SK-N-SH (cell line): ENCODE data around the gene ADAD2. TPM values are rescaled to one million over a fixed set of nuclear protein-coding genes. Genes with fewer than 3 reads are reported as not detected.

Source experiments
- CTCF ChIA-PET: fragments of 300-600, 350-600 bp; formaldehyde crosslinking; extraction: SDS; loops from one replicate; lab custom pipeline; 2021; lab: Yijun Ruan, JAX
- POLR2A ChIA-PET: fragments of 350-600 bp; sonication (Branson Sonifier 250); formaldehyde crosslinking; extraction: SDS; loops from one replicate; lab custom pipeline; 2020; ENCODE audit warnings: antibody characterized with exemption, inconsistent platforms; lab: Yijun Ruan, JAX
- DNase-seq: peaks from one replicate; pipeline ENCODE4 v3.0.0; 2012
- H2AFZ ChIP-seq: fragments of 200-600 bp; sonication (generic); 2 replicates; pipeline ENCODE4 v1.8.1; 2016; ENCODE audit warnings: antibody characterized with exemption, mild to moderate bottlenecking, low read depth
- H3F3A ChIP-seq: fragments of 200-600 bp; sonication (generic); replicated peaks from 2 replicates; pipeline ENCODE3; 2016; ENCODE audit warnings: antibody characterized with exemption, mild to moderate bottlenecking; ENCODE audit not compliant: insufficient read depth
- H3K27ac ChIP-seq, 2 experiments: fragments of 200-500 bp in 1 of 2; fragments of 200-600 bp in 1 of 2; sonication (Bioruptor generic) in 1 of 2; sonication (generic), shearing (Covaris generic) in 1 of 2; 2 replicates each; pipeline versions ENCODE4 v1.5.1 to v1.6.1; 2014 to 2016; ENCODE audit warnings: low read depth in 2 of 2, inconsistent platforms in 1 of 2, low read length in 1 of 2, mild to moderate bottlenecking in 1 of 2, mixed read lengths in 1 of 2
- H3K27me3 ChIP-seq: fragments of 200-600 bp; sonication (generic), shearing (Covaris generic); 2 replicates; pipeline ENCODE4 v1.6.1; 2016; ENCODE audit warnings: mixed run types; ENCODE audit not compliant: insufficient read depth
- H3K36me3 ChIP-seq, 2 experiments: fragments of 200-500 bp in 1 of 2; fragments of 200-600 bp in 1 of 2; sonication (Bioruptor generic) in 1 of 2; sonication (generic) in 1 of 2; replicated peaks in 1 of 2; 2 replicates each; pipeline versions ENCODE3 to v1.5.1; 2014 to 2016; ENCODE audit warnings: low read length in 1 of 2, mild to moderate bottlenecking in 1 of 2; ENCODE audit not compliant: insufficient read depth in 2 of 2, control insufficient read depth in 1 of 2
- H3K4me1 ChIP-seq, 2 experiments: fragments of 200-500 bp in 1 of 2; fragments of 200-600 bp in 1 of 2; sonication (Bioruptor generic) in 1 of 2; sonication (generic), shearing (Covaris generic) in 1 of 2; 2 replicates each; pipeline versions ENCODE4 v1.5.1 to v1.6.1; 2014 to 2016; ENCODE audit warnings: low read depth in 1 of 2, low read length in 1 of 2, mixed run types in 1 of 2; ENCODE audit not compliant: insufficient read depth in 2 of 2, control insufficient read depth in 1 of 2
- H3K4me2 ChIP-seq: fragments of 200-600 bp; sonication (generic), shearing (Covaris generic); 2 replicates; pipeline ENCODE4 v1.6.1; 2017; ENCODE audit warnings: mixed run types
- H3K4me3 ChIP-seq, 2 experiments: fragments of 200-500 bp in 1 of 2; fragments of 200-600 bp in 1 of 2; sonication (Bioruptor generic) in 1 of 2; sonication (generic), shearing (Covaris generic) in 1 of 2; 2 replicates each; pipeline versions ENCODE4 v1.5.1 to v1.8.1; 2014 to 2016; ENCODE audit warnings: low read depth in 2 of 2, inconsistent platforms in 1 of 2, low read length in 1 of 2, mild to moderate bottlenecking in 1 of 2, mixed read lengths in 1 of 2, moderate library complexity in 1 of 2
- H3K79me2 ChIP-seq: fragments of 200-600 bp; sonication (generic); 2 replicates; pipeline ENCODE4 v1.8.1; 2017; ENCODE audit warnings: mild to moderate bottlenecking; ENCODE audit not compliant: insufficient read depth
- H3K9ac ChIP-seq: fragments of 200-600 bp; sonication (generic); 2 replicates; pipeline ENCODE4 v1.6.1; 2017; ENCODE audit warnings: mixed run types
- H3K9me2 ChIP-seq: fragments of 200-600 bp; sonication (generic); 2 replicates; pipeline ENCODE4 v1.6.1; 2017; ENCODE audit warnings: mixed run types
- H3K9me3 ChIP-seq: fragments of 200-600 bp; sonication (generic); 2 replicates; pipeline ENCODE4 v1.6.1; 2017; ENCODE audit warnings: mixed run types, mild to moderate bottlenecking, moderate library complexity
- H4K20me1 ChIP-seq: fragments of 200-600 bp; sonication (generic); 2 replicates; pipeline ENCODE4 v1.6.1; 2017; ENCODE audit warnings: mild to moderate bottlenecking, mixed run types; ENCODE audit not compliant: insufficient read depth
- EP300 ChIP-seq, 2 experiments: IDR thresholded peaks; 2 replicates each; pipeline versions ENCODE4 v1.4.0 to v1.6.1; 2012; ENCODE audit warnings: borderline replicate concordance in 1 of 2, low read depth in 1 of 2, low read length in 1 of 2
- FOSL2 ChIP-seq: IDR thresholded peaks from 2 replicates; pipeline ENCODE4 v1.4.0; 2012; ENCODE audit warnings: low read depth, mild to moderate bottlenecking, moderate library complexity, borderline replicate concordance
- GATA2 ChIP-seq: sonication (generic); formaldehyde crosslinking; IDR thresholded peaks from 2 replicates; pipeline ENCODE4 v1.5.0; 2020; ENCODE audit warnings: mild to moderate bottlenecking, missing genetic modification reagents
- JUND ChIP-seq: IDR thresholded peaks from 2 replicates; pipeline ENCODE4 v1.4.0; 2012
- MEF2A ChIP-seq: IDR thresholded peaks from 2 replicates; pipeline ENCODE4 v1.4.0; 2012; ENCODE audit warnings: low read depth, borderline replicate concordance
- NFIC ChIP-seq: IDR thresholded peaks from 2 replicates; pipeline ENCODE4 v1.4.0; 2012; ENCODE audit warnings: borderline replicate concordance
- NRF1 ChIP-seq: IDR thresholded peaks from 2 replicates; pipeline ENCODE4 v1.6.1; 2012; ENCODE audit warnings: low read depth, mild to moderate bottlenecking, low read length
- POLR2AphosphoS5 ChIP-seq: IDR thresholded peaks from 2 replicates; pipeline ENCODE4 v1.6.1; 2012; ENCODE audit warnings: low read depth, low read length
- RCOR1 ChIP-seq: fragments of 150-350 bp; IDR thresholded peaks from 2 replicates; pipeline ENCODE4 v1.6.1; 2017; ENCODE audit warnings: antibody characterized with exemption, low read length
- RFX5 ChIP-seq: IDR thresholded peaks from 2 replicates; pipeline ENCODE4 v1.6.1; 2012; ENCODE audit warnings: mild to moderate bottlenecking, improper control_type of control experiment, low read length
- RXRA ChIP-seq: IDR thresholded peaks from 2 replicates; pipeline ENCODE4 v1.4.0; 2012; ENCODE audit warnings: low read depth, mild to moderate bottlenecking, borderline replicate concordance
- SIN3A ChIP-seq: IDR thresholded peaks from 2 replicates; pipeline ENCODE4 v1.6.1; 2012; ENCODE audit warnings: low read depth, mild to moderate bottlenecking, low read length, moderate library complexity, borderline replicate concordance
- TAF1 ChIP-seq: IDR thresholded peaks from 2 replicates; pipeline ENCODE4 v1.6.1; 2012; ENCODE audit warnings: low read depth, mild to moderate bottlenecking, low read length, moderate library complexity, borderline replicate concordance
- TCF12 ChIP-seq: IDR thresholded peaks from 2 replicates; pipeline ENCODE4 v1.4.0; 2012
- WGBS: methylation state at CpG from one replicate; pipeline ENCODE4 v1.1.6; 2017; ENCODE audit warnings: low lambda C conversion rate; 5-methylcytosine and 5-hydroxymethylcytosine counted together
- polyA plus RNA-seq, 3 experiments: library from polyadenylated mRNA; depleted of rRNA; stranded (reverse); fragments of >200 nt; gene quantifications; 2 replicates each; pipeline ENCODE4 v1.2.3, GENCODE V29; 2012
- TF ChIP-seq, protein P1 (sequence below): IDR thresholded peaks from 2 replicates; pipeline ENCODE4 v1.4.0; 2012; ENCODE audit warnings: low read depth, borderline replicate concordance
- TF ChIP-seq, protein P2 (sequence below): fragments of 200-600 bp; sonication (generic); IDR thresholded peaks from 2 replicates; pipeline ENCODE4 v1.6.1; 2017; ENCODE audit warnings: antibody characterized with exemption, mild to moderate bottlenecking, moderate library complexity
- TF ChIP-seq, protein P3 (sequence below): IDR thresholded peaks from 2 replicates; pipeline ENCODE4; 2012

ADAD2 gene
- polyA plus RNA-seq, 1 of the 3 experiments (the other 2 are of a cell fraction): not detected

GRCh38 chr16:84227548-84227947, 36.6 kb downstream of the ADAD2 start:
- H3K27me3 ChIP-seq: no peaks in the 10 kb centered on the region
- no peak for DNase-seq
- POLR2A ChIA-PET: no interaction called here
- peak overlapping the region; percentile 59; the same call in 1 of the 2 replicates for H2AFZ ChIP-seq
- H3K4me3 ChIP-seq: no peak overlapping the region
- H3F3A ChIP-seq: peaks cover 3% of the 10 kb centered on the region
- no peaks in the 10 kb centered on the region for H3K9me3 ChIP-seq
- H4K20me1 ChIP-seq: no peaks in the 10 kb centered on the region
- CTCF ChIA-PET: no interaction called here
- no peaks in the 10 kb centered on the region for H3K79me2 ChIP-seq
- WGBS: 86% methylated on average over 6 of the region's 6 CpGs
- peak overlapping the region; percentile 74 for H3K4me2 ChIP-seq
- peak overlapping the region in 1 of 2 experiments; percentile 76; a peak in 2 of 4 replicates for H3K27ac ChIP-seq
- H3K9ac ChIP-seq: 0 out of 2 replicates have a peak overlapping the region, but pooled peaks have one; percentile 0
- peaks cover 5 to 21% of the 10 kb centered on the region in 2 experiments; a peak in 2 of 4 replicates for H3K4me1 ChIP-seq
- no peaks in the 10 kb centered on the region for H3K36me3 ChIP-seq
- TF ChIP-seq GATA2 (CRISPR knock-in tag) (no peak), MEF2A (no peak)
- no peaks in the 10 kb centered on the region for H3K9me2 ChIP-seq

- H2AFZ ChIP-seq: peak overlapping the region; percentile 59; the same call in 1 of the 2 replicates
- POLR2A ChIA-PET: no interaction called here
- H4K20me1 ChIP-seq: no peaks in the 10 kb centered on the region
- 7% methylated on average over 18 of the region's 18 CpGs for WGBS
- no peaks in the 10 kb centered on the region for H3K79me2 ChIP-seq
- H3F3A ChIP-seq: peaks cover 3% of the 10 kb centered on the region
- H3K4me1 ChIP-seq: peaks cover 5 to 21% of the 10 kb centered on the region in 2 experiments; a peak in 2 of 4 replicates
- peak overlapping the region; percentile 57; the same call in 1 of the 2 replicates for H3K9ac ChIP-seq
- peak overlapping the region in 1 of 2 experiments; percentile 76; a peak in 2 of 4 replicates for H3K27ac ChIP-seq
- H3K9me3 ChIP-seq: no peaks in the 10 kb centered on the region
- no peaks in the 10 kb centered on the region for H3K9me2 ChIP-seq
- H3K4me2 ChIP-seq: peak overlapping the region; percentile 74
- 0 out of 2 replicates have a peak, but pooled peaks have one; percentile 24 for TF ChIP-seq POLR2AphosphoS5
- TF ChIP-seq, protein P1, sequence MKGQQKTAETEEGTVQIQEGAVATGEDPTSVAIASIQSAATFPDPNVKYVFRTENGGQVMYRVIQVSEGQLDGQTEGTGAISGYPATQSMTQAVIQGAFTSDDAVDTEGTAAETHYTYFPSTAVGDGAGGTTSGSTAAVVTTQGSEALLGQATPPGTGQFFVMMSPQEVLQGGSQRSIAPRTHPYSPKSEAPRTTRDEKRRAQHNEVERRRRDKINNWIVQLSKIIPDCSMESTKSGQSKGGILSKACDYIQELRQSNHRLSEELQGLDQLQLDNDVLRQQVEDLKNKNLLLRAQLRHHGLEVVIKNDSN: no peak
- TF ChIP-seq EP300 (IDR thresholded peaks at IDR 0.05; ENCODE audit: borderline replicate concordance in 1 of 2, low read depth in 1 of 2, low read length in 1 of 2): peak in 1 of 2 experiments; percentile 13; a peak in 1 of 4 replicates
- peak; percentile 39 for TF ChIP-seq FOSL2
- TF ChIP-seq NRF1: no peak
- TF ChIP-seq, protein P2, sequence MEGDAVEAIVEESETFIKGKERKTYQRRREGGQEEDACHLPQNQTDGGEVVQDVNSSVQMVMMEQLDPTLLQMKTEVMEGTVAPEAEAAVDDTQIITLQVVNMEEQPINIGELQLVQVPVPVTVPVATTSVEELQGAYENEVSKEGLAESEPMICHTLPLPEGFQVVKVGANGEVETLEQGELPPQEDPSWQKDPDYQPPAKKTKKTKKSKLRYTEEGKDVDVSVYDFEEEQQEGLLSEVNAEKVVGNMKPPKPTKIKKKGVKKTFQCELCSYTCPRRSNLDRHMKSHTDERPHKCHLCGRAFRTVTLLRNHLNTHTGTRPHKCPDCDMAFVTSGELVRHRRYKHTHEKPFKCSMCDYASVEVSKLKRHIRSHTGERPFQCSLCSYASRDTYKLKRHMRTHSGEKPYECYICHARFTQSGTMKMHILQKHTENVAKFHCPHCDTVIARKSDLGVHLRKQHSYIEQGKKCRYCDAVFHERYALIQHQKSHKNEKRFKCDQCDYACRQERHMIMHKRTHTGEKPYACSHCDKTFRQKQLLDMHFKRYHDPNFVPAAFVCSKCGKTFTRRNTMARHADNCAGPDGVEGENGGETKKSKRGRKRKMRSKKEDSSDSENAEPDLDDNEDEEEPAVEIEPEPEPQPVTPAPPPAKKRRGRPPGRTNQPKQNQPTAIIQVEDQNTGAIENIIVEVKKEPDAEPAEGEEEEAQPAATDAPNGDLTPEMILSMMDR: no peak
- TF ChIP-seq NFIC: peak; percentile 70
- TF ChIP-seq RFX5: no peak
- peak; percentile 36; the same call in 1 of the 2 replicates for TF ChIP-seq RXRA
- peak; percentile 55 for TF ChIP-seq TCF12
- TF ChIP-seq RCOR1: no peak
- TF ChIP-seq JUND: peak; percentile 44
- TF ChIP-seq, protein P3, sequence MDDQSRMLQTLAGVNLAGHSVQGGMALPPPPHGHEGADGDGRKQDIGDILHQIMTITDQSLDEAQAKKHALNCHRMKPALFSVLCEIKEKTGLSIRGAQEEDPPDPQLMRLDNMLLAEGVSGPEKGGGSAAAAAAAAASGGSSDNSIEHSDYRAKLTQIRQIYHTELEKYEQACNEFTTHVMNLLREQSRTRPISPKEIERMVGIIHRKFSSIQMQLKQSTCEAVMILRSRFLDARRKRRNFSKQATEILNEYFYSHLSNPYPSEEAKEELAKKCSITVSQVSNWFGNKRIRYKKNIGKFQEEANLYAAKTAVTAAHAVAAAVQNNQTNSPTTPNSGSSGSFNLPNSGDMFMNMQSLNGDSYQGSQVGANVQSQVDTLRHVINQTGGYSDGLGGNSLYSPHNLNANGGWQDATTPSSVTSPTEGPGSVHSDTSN: 0 out of 2 replicates have a peak, but pooled peaks have one; percentile 3
- TF ChIP-seq TAF1: peak; percentile 40; the same call in 1 of the 2 replicates
- TF ChIP-seq SIN3A: 0 out of 2 replicates have a peak, but pooled peaks have one; percentile 31
- TF ChIP-seq, all 33 proteins: peak for 10
- DNase-seq: peak; percentile 50
- Histone ChIP-seq H3K36me3 (no peaks in the 10 kb centered on the region), H3K27me3 (no peaks in the 10 kb centered on the region), H3K4me3 (no peak overlapping the region; a peak in 1 of 4 replicates)
- CTCF ChIA-PET: interaction anchor here (1.1 kb wide), 1 partner anchor 49 kb away, joined by 3 read pairs; no protein-coding TSS in a partner anchor
Observed at GRCh38 chr16:84228256-84228838, 37.4 kb downstream of the ADAD2 start.
